ENCODE measurements around the gene DDC.

DNA sequence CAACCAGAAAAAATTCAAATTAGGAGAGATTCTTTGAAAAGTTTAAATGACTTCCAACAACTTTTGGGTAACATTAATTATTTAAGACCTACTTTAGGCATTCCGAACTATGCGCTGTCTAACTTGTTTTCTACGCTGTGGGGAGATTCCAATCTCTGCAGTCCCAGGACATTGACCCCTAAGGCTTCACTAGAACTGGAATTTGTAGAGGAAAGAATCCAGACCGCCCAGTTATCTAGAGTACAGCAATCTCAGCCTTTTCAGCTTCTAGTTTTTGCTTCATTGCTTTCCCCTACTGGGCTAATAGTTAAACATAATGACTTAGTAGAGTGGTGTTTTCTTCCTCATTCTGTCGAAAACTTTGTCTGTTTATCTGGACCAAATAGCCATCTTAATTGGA is 14.9 kb upstream of the DDC start:
- no peak for TF ChIP-seq POLR2A (IDR thresholded peaks at IDR 0.05)
- TF ChIP-seq, protein P1, sequence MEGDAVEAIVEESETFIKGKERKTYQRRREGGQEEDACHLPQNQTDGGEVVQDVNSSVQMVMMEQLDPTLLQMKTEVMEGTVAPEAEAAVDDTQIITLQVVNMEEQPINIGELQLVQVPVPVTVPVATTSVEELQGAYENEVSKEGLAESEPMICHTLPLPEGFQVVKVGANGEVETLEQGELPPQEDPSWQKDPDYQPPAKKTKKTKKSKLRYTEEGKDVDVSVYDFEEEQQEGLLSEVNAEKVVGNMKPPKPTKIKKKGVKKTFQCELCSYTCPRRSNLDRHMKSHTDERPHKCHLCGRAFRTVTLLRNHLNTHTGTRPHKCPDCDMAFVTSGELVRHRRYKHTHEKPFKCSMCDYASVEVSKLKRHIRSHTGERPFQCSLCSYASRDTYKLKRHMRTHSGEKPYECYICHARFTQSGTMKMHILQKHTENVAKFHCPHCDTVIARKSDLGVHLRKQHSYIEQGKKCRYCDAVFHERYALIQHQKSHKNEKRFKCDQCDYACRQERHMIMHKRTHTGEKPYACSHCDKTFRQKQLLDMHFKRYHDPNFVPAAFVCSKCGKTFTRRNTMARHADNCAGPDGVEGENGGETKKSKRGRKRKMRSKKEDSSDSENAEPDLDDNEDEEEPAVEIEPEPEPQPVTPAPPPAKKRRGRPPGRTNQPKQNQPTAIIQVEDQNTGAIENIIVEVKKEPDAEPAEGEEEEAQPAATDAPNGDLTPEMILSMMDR (IDR thresholded peaks at IDR 0.05): no peak

Measured in esophagus squamous epithelium (tissue), 4 donors.